Pancreas (tissue), 10 donors: ENCODE results near the gene RTN4R. TPM values are rescaled to one million over a fixed set of nuclear protein-coding genes. Genes with fewer than 3 reads are reported as not detected.
A peak's percentile ranks its signal among the peaks of the same experiment; 100 is the strongest.

ENCODE experiments used
- ATAC-seq, 4 donors: fragments of 200-7000 bp; cut with Tn5 transposase; one replicate each; pipeline versions ENCODE4 v1.8.0 to v1.9.1; 2020; ENCODE audit warnings: mild to moderate bottlenecking in 4 of 4, moderate library complexity in 4 of 4
- DNase-seq, 6 donors: peaks; one replicate each; pipeline ENCODE4 v3.0.0-alpha.2; 2020
- FAIRE-seq: peaks from 2 replicates; lab custom pipeline; 2012; peaks lifted over from hg19 to GRCh38; lab: Jason Lieb, UNC
- H3K27ac ChIP-seq, 4 donors: fragments of 200-600 bp; sonication (generic); 1 replicate in 3 of 4; 2 replicates in 1 of 4; pipeline versions ENCODE4 v1.5.0 to v1.8.0; 2020
- H3K27me3 ChIP-seq, 4 donors: fragments of 200-600 bp; one replicate each; pipeline ENCODE4 v1.8.0; 2021
- H3K36me3 ChIP-seq, 3 donors: fragments of 200-600 bp; sonication (generic) in 1 of 3; one replicate each; pipeline versions ENCODE4 v1.5.0 to v1.8.0; 2020 to 2021
- H3K4me1 ChIP-seq, 3 donors: fragments of 200-600 bp; one replicate each; pipeline ENCODE4 v1.8.0; 2021
- H3K4me3 ChIP-seq, 4 donors: fragments of 200-600 bp; sonication (generic) in 2 of 4; one replicate each; pipeline versions ENCODE4 v1.5.0 to v1.8.0; 2020 to 2021
- H3K9me3 ChIP-seq, 4 donors: fragments of 200-600 bp; one replicate each; pipeline ENCODE4 v1.8.0; 2021
- CTCF ChIP-seq, 4 donors: fragments of 200-600 bp; sonication (generic) in 3 of 4; IDR thresholded peaks; one replicate each; pipeline versions ENCODE4 v1.5.0 to v1.8.0; 2021; ENCODE audit warnings: antibody characterized with exemption in 4 of 4
- WGBS, 2 donors: extraction: QIAGEN DNeasy Blood & Tissue Kit; methylation state at CpG; one replicate each; pipeline ENCODE4 v1.1.7; 2013; 5-methylcytosine and 5-hydroxymethylcytosine counted together
- intact Hi-C, 3 donors: fragments of 100-400 bp; cut with DNase I; formaldehyde crosslinking; loops; one replicate each; pipeline versions ENCODE4 v1.11.1 to v1.14.2; 2022
- polyA plus RNA-seq, 2 donors: library from polyadenylated mRNA; stranded (reverse); fragments of 200-250 nt; gene quantifications; one replicate each; pipeline ENCODE4 v1.2.3, GENCODE V29; 2013
- total RNA-seq, 6 donors: library from RNA; stranded (reverse); fragmentation: NEBNext Ultra II Directional in 4 of 6; extraction: Animal tissue kit (Norgen Biotek cat#: 25700) in 4 of 6; gene quantifications; one replicate each; pipeline versions ENCODE4 v1.2.1 to v1.2.4, GENCODE V29; 2021 to 2023
- donor health status: healthy with polysubstance abuse.
- donor health status: DM: no; HTN: no; CAD: no; lungs with moderate emphysema.
- donor health status: DM: no; HTN: no; CAD: no.
- donor health status: control.
- donor health status: control.
- donor health status: Bipolar disorder and iron deficiency.
- donor health status: DM: yes; HTN: yes; CAD: no.
- donor health status: DM: no; HTN: no; CAD: no.
- donor health status: DM: no; HTN: no; CAD: no.
- donor health status: DM: yes; HTN: yes; CAD: no.

The RTN4R gene
- total and polyA plus RNA-seq, 8 donors, result 0.88 to 7.4 (median 1.7) TPM

- peaks cover 12 to 17% (median 14%) of the 10 kb centered on the region in 3 donors for H3K4me1 ChIP-seq
- ATAC-seq, result peak; percentile 78 to 95 (median 88)
- H3K4me3 ChIP-seq, result no peak overlapping the region
- H3K27ac ChIP-seq, result peak overlapping the region in 2 of 4 donors; percentile 9 to 46
- no peaks in the 10 kb centered on the region for H3K36me3 ChIP-seq
- intact Hi-C loops, result no loop called here
- WGBS, 2 donors, result 37 to 39% methylated on average over 17 of the region's 17 CpGs
- no peaks in the 10 kb centered on the region for H3K9me3 ChIP-seq
- FAIRE-seq, result no peak
- peak in 4 of 6 donors; percentile 50 to 75 (median 60) for DNase-seq
- no peak for TF ChIP-seq CTCF (IDR thresholded peaks at IDR 0.05)
- no peaks in the 10 kb centered on the region for H3K27me3 ChIP-seq
Observed at GRCh38 chr22:20221421-20222340, 46.4 kb downstream of the RTN4R start.

GRCh38 chr22:20220629-20221026, 47.5 kb downstream of the RTN4R start:
- Histone ChIP-seq H3K9me3 (no peaks in the 10 kb centered on the region), H3K27me3 (no peaks in the 10 kb centered on the region), H3K4me1 (peaks cover 12 to 17% (median 14%) of the 10 kb centered on the region in 3 donors), H3K4me3 (no peak overlapping the region), H3K27ac (no peak overlapping the region), H3K36me3 (no peaks in the 10 kb centered on the region)
- ATAC-seq, result no peak
- FAIRE-seq, result no peak
- 93 to 94% methylated on average over 12 to 13 of the region's 13 CpGs for WGBS, 2 donors
- no peak for DNase-seq
- intact Hi-C loops, result no loop called here
- TF ChIP-seq CTCF (IDR thresholded peaks at IDR 0.05), result no peak

- TF ChIP-seq CTCF (IDR thresholded peaks at IDR 0.05), result no peak
- ATAC-seq (no peak), FAIRE-seq (no peak), DNase-seq (no peak)
- no peak overlapping the region for H3K4me3 ChIP-seq
- intact Hi-C loops, result no loop called here
- 95 to 99% methylated on average over 10 of the region's 10 CpGs for WGBS, 2 donors
- H3K27ac ChIP-seq, result no peak overlapping the region
- no peaks in the 10 kb centered on the region for H3K36me3 ChIP-seq
- H3K27me3 ChIP-seq, result no peaks in the 10 kb centered on the region
- no peaks in the 10 kb centered on the region for H3K9me3 ChIP-seq
- peaks cover 12 to 17% (median 14%) of the 10 kb centered on the region in 3 donors for H3K4me1 ChIP-seq
Observed at GRCh38 chr22:20219667-20220628, 48.2 kb downstream of the RTN4R start.

GRCh38 chr22:20218987-20219386, 49.1 kb downstream of the RTN4R start:
- DNase-seq, result no peak
- intact Hi-C loops, result no loop called here
- Histone ChIP-seq H3K9me3 (no peaks in the 10 kb centered on the region), H3K27me3 (no peaks in the 10 kb centered on the region), H3K4me1 (peaks cover 12 to 17% (median 14%) of the 10 kb centered on the region in 3 donors), H3K4me3 (no peak overlapping the region), H3K36me3 (no peaks in the 10 kb centered on the region), H3K27ac (no peak overlapping the region)
- TF ChIP-seq CTCF (IDR thresholded peaks at IDR 0.05), result no peak
- FAIRE-seq, result no peak
- WGBS, 2 donors, result 89 to 92% methylated on average over 7 of the region's 7 CpGs
- no peak for ATAC-seq
